Small intestine (tissue), 7 donors: Measurements from ENCODE around the gene CSRNP3. TPM values are rescaled to one million over a fixed set of nuclear protein-coding genes. Genes with fewer than 3 reads are reported as not detected.

Experiments used
- DNase-seq, 2 donors: peaks; one replicate each; pipeline versions ENCODE4 v3.0.0 to v3.0.0-alpha.2; 2013
- FAIRE-seq: peaks from 2 replicates; lab custom pipeline; 2012; peaks lifted over from hg19 to GRCh38; lab: Jason Lieb, UNC
- H3K27ac ChIP-seq, 3 donors: one replicate each; pipeline ENCODE4 v1.5.1; 2013; ENCODE audit warnings: low read length in 2 of 3, mild to moderate bottlenecking in 2 of 3, control low read depth in 1 of 3, inconsistent platforms in 1 of 3, low read depth in 1 of 3, moderate library complexity in 1 of 3
- H3K27me3 ChIP-seq, 3 donors: one replicate each; pipeline ENCODE4 v1.6.1; 2013; ENCODE audit warnings: low read length in 3 of 3, inconsistent platforms in 1 of 3; ENCODE audit not compliant: control insufficient read depth in 3 of 3, insufficient read depth in 3 of 3
- H3K36me3 ChIP-seq, 3 donors: one replicate each; pipeline ENCODE4 v1.6.1; 2013; ENCODE audit warnings: low read length in 3 of 3, inconsistent platforms in 1 of 3, low read depth in 1 of 3, mild to moderate bottlenecking in 1 of 3, moderate library complexity in 1 of 3; ENCODE audit not compliant: control insufficient read depth in 3 of 3, insufficient read depth in 2 of 3
- H3K4me1 ChIP-seq, 3 donors: one replicate each; pipeline ENCODE4 v1.6.1; 2013; ENCODE audit warnings: low read length in 2 of 3, inconsistent platforms in 1 of 3, low read depth in 1 of 3, mild to moderate bottlenecking in 1 of 3, moderate library complexity in 1 of 3; ENCODE audit not compliant: control insufficient read depth in 3 of 3, insufficient read depth in 2 of 3
- H3K4me3 ChIP-seq, 3 donors: one replicate each; pipeline ENCODE4 v1.5.1; 2013; ENCODE audit warnings: low read length in 3 of 3, control low read depth in 1 of 3, inconsistent platforms in 1 of 3, low read depth in 1 of 3, mild to moderate bottlenecking in 1 of 3, moderate library complexity in 1 of 3
- H3K9me3 ChIP-seq, 2 donors: one replicate each; pipeline ENCODE4 v1.6.1; 2013; ENCODE audit warnings: low read depth in 1 of 2, low read length in 1 of 2; ENCODE audit not compliant: control insufficient read depth in 2 of 2, insufficient read depth in 1 of 2
- WGBS, 3 donors: extraction: QIAGEN DNeasy Blood & Tissue Kit; methylation state at CpG; one replicate each; pipeline ENCODE4 v1.1.7; 2013; 5-methylcytosine and 5-hydroxymethylcytosine counted together
- polyA plus RNA-seq, 4 donors: library from polyadenylated mRNA; stranded (reverse) in 3 of 4; unstranded in 1 of 4; fragments of 200-250 nt in 3 of 4; fragments of 120-200 nt in 1 of 4; gene quantifications; one replicate each; pipeline versions ENCODE4 v1.2.1 to v1.2.3, GENCODE V29; 2013
- donor health status: healthy with polysubstance abuse.
- donor health status: control.
- donor health status: control.
- donor health status: Bipolar disorder and iron deficiency.
- donor health status: healthy.

The CSRNP3 gene
- polyA plus RNA-seq, 4 donors: under 0.01 to 3.7 (median 0.56) TPM

DNA sequence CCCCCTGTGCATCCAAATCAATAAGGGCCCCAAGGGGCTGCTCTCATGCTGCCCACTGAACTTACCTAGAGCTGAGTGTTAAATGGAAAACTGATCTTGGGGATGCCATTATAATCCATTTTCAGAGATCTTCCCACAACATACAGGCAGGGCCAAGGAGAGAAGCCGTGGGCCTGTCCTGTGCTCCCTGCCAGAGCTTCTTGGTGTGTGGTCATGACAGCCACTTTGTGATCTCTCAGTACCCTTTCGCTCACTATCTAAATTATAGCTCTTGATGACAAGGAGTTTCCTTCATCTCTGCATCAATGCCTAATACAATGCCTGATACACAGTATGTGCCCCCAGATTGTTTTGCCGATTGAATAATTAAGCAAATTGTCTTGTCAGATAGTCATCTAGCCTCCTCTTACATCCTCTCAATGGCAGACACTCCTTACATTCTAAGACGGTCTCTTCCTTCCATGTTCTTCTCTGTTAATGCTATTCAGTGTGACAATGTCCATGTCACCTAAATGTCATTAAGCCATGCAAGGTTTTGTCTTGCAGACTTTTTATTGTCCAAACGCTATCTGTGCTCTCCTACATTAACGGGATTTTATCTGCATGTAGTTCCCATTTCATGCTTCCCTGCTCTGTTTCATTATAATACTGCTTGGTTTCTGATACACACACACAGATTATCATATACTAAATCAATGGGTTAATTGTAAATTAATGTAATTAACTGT, 5.9 kb downstream of the CSRNP3 start:
- FAIRE-seq: no peak
- Histone ChIP-seq H3K4me3 (no peak overlapping the region), H3K27ac (no peak overlapping the region), H3K4me1 (no peaks in the 10 kb centered on the region), H3K9me3 (no peaks in the 10 kb centered on the region), H3K27me3 (no peaks in the 10 kb centered on the region), H3K36me3 (no peaks in the 10 kb centered on the region)
- DNase-seq: no peak
- WGBS, 3 donors: 86 to 93% (median 90%) methylated on average over 6 of the region's 6 CpGs

DNA sequence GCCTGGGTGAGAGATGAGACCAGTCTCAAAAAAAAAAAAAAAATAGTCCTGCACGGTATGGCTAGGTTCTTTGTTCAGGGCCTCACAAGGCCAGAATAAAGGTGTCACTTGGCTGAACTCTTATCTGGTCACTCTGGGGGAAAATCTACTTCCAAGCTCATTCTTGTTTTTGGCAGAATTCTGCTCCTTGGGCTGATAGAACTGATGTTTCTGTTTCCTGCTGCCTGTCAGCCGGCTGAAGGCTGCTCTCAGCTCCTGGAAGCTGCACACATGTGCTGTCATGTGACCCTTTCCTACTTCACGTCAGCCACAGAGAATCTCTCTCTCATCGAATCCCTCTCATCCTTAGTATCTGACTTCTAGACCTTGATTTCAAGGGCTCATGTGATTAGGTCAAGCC, 10.4 kb downstream of the CSRNP3 start:
- WGBS, 3 donors: 71 to 83% (median 71%) methylated on average over 4 of the region's 4 CpGs
- FAIRE-seq: no peak
- Histone ChIP-seq H3K27ac (no peak overlapping the region), H3K9me3 (peaks cover 0 to 13% of the 10 kb centered on the region in 2 donors), H3K36me3 (no peaks in the 10 kb centered on the region), H3K4me1 (no peaks in the 10 kb centered on the region), H3K27me3 (no peaks in the 10 kb centered on the region), H3K4me3 (no peak overlapping the region)
- DNase-seq: no peak

DNA sequence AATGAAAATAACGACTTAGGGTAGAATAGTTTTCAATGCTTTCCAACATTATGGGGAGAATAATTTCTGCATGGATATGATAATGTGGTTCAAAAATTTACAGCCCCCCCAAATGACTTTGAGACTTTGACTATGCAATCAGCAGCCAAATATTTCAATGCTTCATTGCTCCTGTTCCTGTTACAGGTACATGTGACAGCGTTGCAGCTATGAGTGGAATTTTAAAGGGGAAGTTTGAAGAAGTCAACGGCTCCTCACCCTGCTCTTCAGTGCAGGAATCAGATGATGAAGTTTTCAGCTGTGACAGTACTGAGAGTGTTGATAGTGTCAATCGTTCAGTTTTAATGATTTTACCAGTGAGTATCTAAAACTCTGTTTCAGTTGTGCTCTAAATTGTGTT, 25.1 kb downstream of the CSRNP3 start:
- Histone ChIP-seq H3K4me3 (no peak overlapping the region), H3K27ac (no peak overlapping the region), H3K27me3 (no peaks in the 10 kb centered on the region), H3K9me3 (no peaks in the 10 kb centered on the region), H3K36me3 (no peaks in the 10 kb centered on the region), H3K4me1 (no peaks in the 10 kb centered on the region)
- DNase-seq (no peak), FAIRE-seq (no peak)
- 76 to 84% (median 80%) methylated on average over 4 of the region's 4 CpGs for WGBS, 3 donors

DNA sequence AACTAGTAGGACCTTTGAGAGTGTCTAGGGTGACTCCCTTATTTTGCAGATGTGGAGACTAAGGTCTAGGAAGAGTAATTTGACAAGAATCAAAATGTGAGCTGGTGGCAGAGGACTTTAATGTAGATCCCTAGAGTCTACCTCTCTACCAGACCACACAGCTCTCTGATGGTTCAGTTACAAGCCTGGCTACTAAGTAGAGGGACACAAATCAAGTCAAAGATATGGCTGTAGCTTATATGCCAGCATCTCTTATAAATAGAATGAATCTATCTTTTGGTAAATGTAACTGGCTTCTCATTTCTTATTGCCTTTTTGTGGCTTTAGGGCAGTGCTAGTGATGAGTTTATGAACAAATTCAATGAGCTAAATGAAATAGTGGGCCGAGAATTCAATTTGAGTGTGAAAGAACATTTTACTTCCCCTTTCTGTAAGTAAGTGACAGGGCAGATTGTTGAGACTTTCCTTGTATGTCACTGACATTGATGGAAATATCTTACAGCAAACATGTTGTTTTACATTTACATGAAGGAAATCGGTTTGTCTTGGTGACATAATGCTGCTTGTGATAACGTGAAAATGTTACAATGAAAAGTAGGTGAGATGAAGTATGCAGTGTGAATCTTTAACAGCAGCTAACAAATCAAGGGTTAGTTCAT, 28.3 kb downstream of the CSRNP3 start:
- DNase-seq (no peak), FAIRE-seq (no peak)
- Histone ChIP-seq H3K9me3 (no peaks in the 10 kb centered on the region), H3K27me3 (no peaks in the 10 kb centered on the region), H3K4me1 (no peaks in the 10 kb centered on the region), H3K27ac (no peak overlapping the region), H3K4me3 (no peak overlapping the region), H3K36me3 (no peaks in the 10 kb centered on the region)
- 61 to 88% (median 66%) methylated on average over 3 of the region's 3 CpGs for WGBS, 3 donors

DNA sequence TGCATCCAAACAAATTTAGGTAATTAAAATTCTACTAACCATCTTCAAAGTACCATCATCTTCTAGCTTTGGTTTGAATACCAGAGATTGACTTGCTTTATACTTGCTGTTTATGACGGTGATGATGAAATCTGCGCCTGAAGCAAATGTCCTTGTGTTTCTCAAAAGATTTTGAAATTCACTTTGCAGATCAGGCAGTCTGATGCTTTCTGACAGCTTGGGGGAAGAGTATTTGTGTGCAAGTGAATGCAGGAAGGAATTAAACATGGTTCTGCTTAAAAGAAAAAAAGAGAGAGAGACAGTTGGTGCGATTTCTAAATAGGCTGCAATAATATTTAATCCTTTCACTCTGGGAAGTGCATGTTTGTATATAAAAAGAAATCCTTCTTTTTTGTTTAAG, 29.6 kb downstream of the CSRNP3 start:
- H3K4me3 ChIP-seq: no peak overlapping the region
- no peaks in the 10 kb centered on the region for H3K27me3 ChIP-seq
- no peaks in the 10 kb centered on the region for H3K9me3 ChIP-seq
- DNase-seq (no peak), FAIRE-seq (no peak)
- no peak overlapping the region for H3K27ac ChIP-seq
- WGBS, 3 donors: 71 to 88% (median 83%) methylated on average over 3 of the region's 3 CpGs
- no peaks in the 10 kb centered on the region for H3K4me1 ChIP-seq
- H3K36me3 ChIP-seq: no peaks in the 10 kb centered on the region

DNA sequence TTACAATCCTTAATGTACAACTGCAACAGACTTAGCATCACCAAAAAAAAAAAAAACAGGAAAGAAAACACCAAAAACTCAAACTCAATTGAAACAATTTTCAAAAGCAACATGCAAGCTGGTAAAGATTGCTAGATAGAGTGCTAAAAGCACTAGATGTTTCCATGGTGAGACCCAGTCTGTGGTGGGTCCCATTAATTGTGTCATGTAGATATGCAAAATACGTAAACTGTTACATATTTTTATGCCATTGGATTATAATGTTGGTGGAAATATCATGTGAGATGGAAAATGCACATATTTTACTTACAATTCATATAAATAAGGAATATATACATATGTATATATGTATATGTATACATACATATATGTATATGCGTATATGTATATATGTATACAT, 30.5 kb downstream of the CSRNP3 start:
- Histone ChIP-seq H3K4me1 (no peaks in the 10 kb centered on the region), H3K36me3 (no peaks in the 10 kb centered on the region), H3K4me3 (no peak overlapping the region), H3K27me3 (no peaks in the 10 kb centered on the region), H3K9me3 (no peaks in the 10 kb centered on the region), H3K27ac (no peak overlapping the region)
- WGBS, 3 donors: 92 to 96% (median 95%) methylated on average over 2 of the region's 2 CpGs
- DNase-seq: no peak
- FAIRE-seq: no peak

DNA sequence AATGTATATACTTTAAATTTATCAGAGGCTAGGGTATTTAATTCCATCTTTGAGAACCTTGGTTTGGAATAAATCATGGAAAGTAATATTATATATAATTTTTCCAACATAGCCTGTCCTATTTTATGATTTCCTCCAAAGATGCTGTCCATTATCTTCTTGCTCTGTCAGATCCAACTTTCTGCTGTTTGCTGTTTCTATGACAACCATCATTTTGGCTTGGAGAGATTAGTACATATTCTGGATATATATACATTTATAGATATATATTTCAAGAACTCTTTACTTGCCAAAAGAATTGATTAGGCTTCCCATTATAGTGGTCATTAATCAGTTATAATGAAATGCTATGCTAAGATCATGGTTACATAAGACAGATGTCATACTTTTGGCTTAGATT, 31.3 kb downstream of the CSRNP3 start:
- no peaks in the 10 kb centered on the region for H3K36me3 ChIP-seq
- DNase-seq (no peak), FAIRE-seq (no peak)
- no peaks in the 10 kb centered on the region for H3K4me1 ChIP-seq
- no peaks in the 10 kb centered on the region for H3K9me3 ChIP-seq
- no peak overlapping the region for H3K27ac ChIP-seq
- no peak overlapping the region for H3K4me3 ChIP-seq
- no peaks in the 10 kb centered on the region for H3K27me3 ChIP-seq

DNA sequence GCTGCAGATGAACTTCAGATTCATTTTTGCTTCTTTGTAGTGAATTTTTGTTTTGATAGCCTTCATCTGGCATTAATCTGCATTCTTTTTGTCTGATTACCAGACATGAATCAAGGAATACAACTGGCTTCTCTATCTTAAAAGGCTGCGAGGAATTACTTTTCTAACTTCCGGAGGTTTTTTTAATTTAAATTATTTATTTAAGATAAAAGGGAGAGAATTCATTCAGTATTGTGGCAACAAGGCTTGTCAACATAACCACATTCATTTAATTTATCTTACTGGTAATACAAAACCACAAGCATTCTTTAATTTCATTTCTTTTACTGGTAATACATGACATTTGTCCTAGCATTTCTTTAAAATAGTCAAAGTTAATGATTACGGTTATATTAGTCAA, 36.0 kb downstream of the CSRNP3 start:
- Histone ChIP-seq H3K4me3 (no peak overlapping the region), H3K27ac (no peak overlapping the region), H3K36me3 (no peaks in the 10 kb centered on the region), H3K4me1 (no peaks in the 10 kb centered on the region), H3K9me3 (no peaks in the 10 kb centered on the region), H3K27me3 (no peaks in the 10 kb centered on the region)
- no peak for FAIRE-seq
- 53 to 58% (median 56%) methylated on average over 3 of the region's 3 CpGs for WGBS, 3 donors
- no peak for DNase-seq

DNA sequence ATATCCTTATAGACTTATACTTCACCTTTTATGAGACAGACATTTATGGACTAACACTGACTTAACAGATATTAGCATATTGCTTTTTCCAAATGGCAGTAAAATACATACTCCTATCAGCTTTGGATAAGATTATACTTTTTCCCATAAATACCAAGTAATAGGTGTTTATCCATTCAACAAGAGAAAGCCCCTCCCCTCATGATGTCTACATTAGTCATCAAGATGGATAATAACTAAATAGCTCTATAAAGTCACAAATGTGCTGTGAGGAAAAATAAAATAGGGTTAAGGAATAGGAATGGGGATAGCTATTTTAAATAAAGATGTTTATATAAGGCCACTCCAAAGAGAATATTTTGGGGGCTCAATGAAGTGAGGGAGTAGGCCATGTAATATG, 39.4 kb downstream of the CSRNP3 start:
- H3K36me3 ChIP-seq: no peaks in the 10 kb centered on the region
- no peaks in the 10 kb centered on the region for H3K27me3 ChIP-seq
- no peak for DNase-seq
- no peak overlapping the region for H3K4me3 ChIP-seq
- no peak overlapping the region for H3K27ac ChIP-seq
- H3K4me1 ChIP-seq: no peaks in the 10 kb centered on the region
- FAIRE-seq: no peak
- H3K9me3 ChIP-seq: no peaks in the 10 kb centered on the region
